Astrocyte (in vitro differentiated cells and primary cell): ENCODE results near the gene PCDH12. TPM values are rescaled to one million over a fixed set of nuclear protein-coding genes. Genes with fewer than 3 reads are reported as not detected.
A peak's percentile ranks its signal among the peaks of the same experiment; 100 is the strongest.

Source experiments
- DNase-seq: peaks from one replicate; pipeline ENCODE4 v3.0.0-alpha.2; 2010; ENCODE audit warnings: low read depth
- FAIRE-seq: peaks from 2 replicates; lab custom pipeline; 2011; peaks lifted over from hg19 to GRCh38; lab: Jason Lieb, UNC
- H2AFZ ChIP-seq: 2 replicates; pipeline ENCODE4 v1.6.0; 2012; ENCODE audit warnings: low read depth, low read length, inconsistent platforms
- H3K27ac ChIP-seq: 2 replicates; pipeline ENCODE4 v1.5.1; 2011; ENCODE audit warnings: low read depth, low read length, inconsistent platforms
- H3K27me3 ChIP-seq: 2 replicates; pipeline ENCODE4 v1.6.0; 2011; ENCODE audit warnings: low read length, inconsistent platforms; ENCODE audit not compliant: insufficient read depth
- H3K36me3 ChIP-seq: 2 replicates; pipeline ENCODE4 v1.5.1; 2011; ENCODE audit warnings: low read length, inconsistent platforms; ENCODE audit not compliant: insufficient read depth
- H3K4me1 ChIP-seq: 2 replicates; pipeline ENCODE4 v1.5.1; 2011; ENCODE audit warnings: low read length, inconsistent platforms; ENCODE audit not compliant: insufficient read depth
- H3K4me2 ChIP-seq: 2 replicates; pipeline ENCODE4 v1.6.0; 2012; ENCODE audit warnings: low read length, inconsistent platforms
- H3K4me3 ChIP-seq: 2 replicates; pipeline ENCODE4 v1.5.1; 2011; ENCODE audit warnings: low read depth, mild to moderate bottlenecking, low read length, inconsistent platforms; ENCODE audit not compliant: insufficient read depth
- H3K79me2 ChIP-seq: 2 replicates; pipeline ENCODE4 v1.6.0; 2012; ENCODE audit warnings: mild to moderate bottlenecking, low read length, inconsistent platforms; ENCODE audit not compliant: insufficient read depth
- H3K9ac ChIP-seq: 2 replicates; pipeline ENCODE4 v1.6.0; 2012; ENCODE audit warnings: mild to moderate bottlenecking, low read length, inconsistent platforms
- H3K9me3 ChIP-seq: 2 replicates; pipeline ENCODE4 v1.5.1; 2012; ENCODE audit warnings: low read depth, mild to moderate bottlenecking, low read length, inconsistent platforms; ENCODE audit not compliant: insufficient read depth
- H4K20me1 ChIP-seq: 2 replicates; pipeline ENCODE4 v1.6.0; 2012; ENCODE audit warnings: low read length, inconsistent platforms; ENCODE audit not compliant: insufficient read depth
- H3K27ac Mint-ChIP-seq: one replicate; pipeline ENCODE4 v1.8.0; 2021; ENCODE audit warnings: mild to moderate bottlenecking, mixed read lengths; ENCODE audit not compliant: unreplicated experiment
- H3K27me3 Mint-ChIP-seq: one replicate; pipeline ENCODE4 v1.8.0; 2021; ENCODE audit warnings: low read depth, mixed read lengths; ENCODE audit not compliant: unreplicated experiment
- H3K36me3 Mint-ChIP-seq: one replicate; pipeline ENCODE4 v1.8.0; 2021; ENCODE audit warnings: low read depth, mixed read lengths; ENCODE audit not compliant: unreplicated experiment
- H3K4me1 Mint-ChIP-seq: one replicate; pipeline ENCODE4 v1.8.0; 2021; ENCODE audit warnings: low read depth, mixed read lengths; ENCODE audit not compliant: unreplicated experiment
- H3K4me3 Mint-ChIP-seq: one replicate; pipeline ENCODE4 v1.8.0; 2021; ENCODE audit warnings: mild to moderate bottlenecking, moderate library complexity, mixed read lengths; ENCODE audit not compliant: unreplicated experiment
- H3K9me3 Mint-ChIP-seq: one replicate; pipeline ENCODE4 v1.8.0; 2021; ENCODE audit warnings: mild to moderate bottlenecking, mixed read lengths; ENCODE audit not compliant: unreplicated experiment
- EZH2 ChIP-seq: IDR thresholded peaks from 2 replicates; pipeline ENCODE4 v1.6.1; 2012; ENCODE audit warnings: mild to moderate bottlenecking, low read length, inconsistent platforms; ENCODE audit not compliant: insufficient read depth
- total RNA-seq: library from RNA; stranded (reverse); gene quantifications from 2 replicates; pipeline ENCODE4 v1.2.1, GENCODE V29; 2021
- TF ChIP-seq, protein P1 (sequence below): IDR thresholded peaks from 2 replicates; pipeline ENCODE4 v1.5.1; 2011; ENCODE audit warnings: low read depth, mild to moderate bottlenecking, inconsistent platforms, low read length, moderate library complexity; ENCODE audit not compliant: insufficient read depth

The PCDH12 gene
- total RNA-seq, 1 donor from 2014 or later, result 0.02 TPM

DNA sequence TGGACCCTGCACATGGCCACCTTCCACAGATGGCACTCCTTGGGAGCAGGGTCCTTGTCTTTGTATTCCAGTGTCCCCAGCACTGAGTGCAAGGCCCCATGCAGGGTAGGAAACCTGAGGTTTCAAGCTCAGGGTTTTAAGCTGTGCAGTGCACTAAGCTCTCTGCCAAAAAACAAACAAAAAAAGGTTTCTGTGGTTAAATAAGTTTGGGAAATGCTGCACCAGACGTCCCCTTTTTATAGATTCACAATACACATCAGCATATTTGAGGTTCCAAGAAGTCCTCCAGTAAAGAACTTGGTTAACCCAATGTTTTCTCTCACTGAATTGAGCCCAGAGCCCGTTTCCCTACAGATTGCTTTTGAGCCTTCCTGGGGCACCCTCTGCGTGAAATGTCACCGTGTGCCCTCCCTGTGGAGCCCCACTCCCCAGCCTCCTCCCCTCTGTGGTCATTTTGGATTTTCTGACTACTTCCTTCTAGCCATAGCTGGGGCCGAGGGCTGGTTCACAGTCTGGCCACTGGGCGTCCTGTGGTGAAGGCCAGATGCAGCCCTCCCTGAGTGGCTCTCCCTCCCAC is 17.2 kb downstream of the PCDH12 start:
- Mint-ChIP-seq H3K9me3 (peaks cover 2% of the 10 kb centered on the region), H3K4me1 (peaks cover 13% of the 10 kb centered on the region), H3K36me3 (peaks cover 16% of the 10 kb centered on the region), H3K27me3 (no peaks in the 10 kb centered on the region), H3K4me3 (no peak overlapping the region), H3K27ac (no peak overlapping the region)
- Histone ChIP-seq H3K36me3 (peaks cover 16% of the 10 kb centered on the region), H3K27me3 (peaks cover 8% of the 10 kb centered on the region), H3K4me2 (no peak overlapping the region), H3K27ac (no peak overlapping the region), H3K9me3 (no peaks in the 10 kb centered on the region), H2AFZ (no peak overlapping the region), H3K4me3 (no peak overlapping the region), H3K4me1 (peaks cover 6% of the 10 kb centered on the region), H3K79me2 (no peaks in the 10 kb centered on the region), H3K9ac (no peak overlapping the region), H4K20me1 (peaks cover 2% of the 10 kb centered on the region)
- TF ChIP-seq, protein P1, sequence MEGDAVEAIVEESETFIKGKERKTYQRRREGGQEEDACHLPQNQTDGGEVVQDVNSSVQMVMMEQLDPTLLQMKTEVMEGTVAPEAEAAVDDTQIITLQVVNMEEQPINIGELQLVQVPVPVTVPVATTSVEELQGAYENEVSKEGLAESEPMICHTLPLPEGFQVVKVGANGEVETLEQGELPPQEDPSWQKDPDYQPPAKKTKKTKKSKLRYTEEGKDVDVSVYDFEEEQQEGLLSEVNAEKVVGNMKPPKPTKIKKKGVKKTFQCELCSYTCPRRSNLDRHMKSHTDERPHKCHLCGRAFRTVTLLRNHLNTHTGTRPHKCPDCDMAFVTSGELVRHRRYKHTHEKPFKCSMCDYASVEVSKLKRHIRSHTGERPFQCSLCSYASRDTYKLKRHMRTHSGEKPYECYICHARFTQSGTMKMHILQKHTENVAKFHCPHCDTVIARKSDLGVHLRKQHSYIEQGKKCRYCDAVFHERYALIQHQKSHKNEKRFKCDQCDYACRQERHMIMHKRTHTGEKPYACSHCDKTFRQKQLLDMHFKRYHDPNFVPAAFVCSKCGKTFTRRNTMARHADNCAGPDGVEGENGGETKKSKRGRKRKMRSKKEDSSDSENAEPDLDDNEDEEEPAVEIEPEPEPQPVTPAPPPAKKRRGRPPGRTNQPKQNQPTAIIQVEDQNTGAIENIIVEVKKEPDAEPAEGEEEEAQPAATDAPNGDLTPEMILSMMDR, result no peak
- no peak for TF ChIP-seq EZH2
- DNase-seq (peak; percentile 64), FAIRE-seq (no peak)

DNA sequence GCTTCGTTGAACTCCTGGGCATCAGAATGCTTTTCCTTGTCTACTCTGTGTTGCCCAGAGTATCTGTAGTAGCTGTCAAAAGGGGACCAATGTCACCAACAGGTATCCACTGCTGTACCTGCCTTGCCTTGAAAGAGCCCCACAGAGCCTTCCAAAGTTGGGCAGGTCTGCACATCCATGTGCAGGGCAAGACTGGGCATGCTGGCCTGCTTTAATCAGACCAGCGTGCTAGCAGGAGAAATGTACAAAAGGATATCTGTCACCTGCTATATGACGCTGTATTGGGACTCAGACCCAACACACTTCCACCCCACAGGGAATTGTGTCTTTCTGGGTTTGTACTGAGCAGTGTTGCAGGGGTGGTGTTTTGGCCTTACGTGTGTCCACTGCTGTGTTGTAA is 22.5 kb downstream of the PCDH12 start:
- Histone ChIP-seq H3K4me2 (no peak overlapping the region), H3K4me1 (no peaks in the 10 kb centered on the region), H4K20me1 (peaks cover 6% of the 10 kb centered on the region), H3K27me3 (no peaks in the 10 kb centered on the region), H2AFZ (no peak overlapping the region), H3K79me2 (no peaks in the 10 kb centered on the region), H3K9ac (no peak overlapping the region), H3K4me3 (no peak overlapping the region), H3K27ac (no peak overlapping the region), H3K36me3 (peaks cover 49% of the 10 kb centered on the region), H3K9me3 (no peaks in the 10 kb centered on the region)
- DNase-seq (no peak), FAIRE-seq (no peak)
- no peaks in the 10 kb centered on the region for H3K27me3 Mint-ChIP-seq
- H3K27ac Mint-ChIP-seq, result no peak overlapping the region
- peaks cover 19% of the 10 kb centered on the region for H3K36me3 Mint-ChIP-seq
- H3K4me3 Mint-ChIP-seq, result no peak overlapping the region
- peaks cover 2% of the 10 kb centered on the region for H3K9me3 Mint-ChIP-seq
- no peak for TF ChIP-seq EZH2
- TF ChIP-seq, protein P1, result no peak
- no peaks in the 10 kb centered on the region for H3K4me1 Mint-ChIP-seq

DNA sequence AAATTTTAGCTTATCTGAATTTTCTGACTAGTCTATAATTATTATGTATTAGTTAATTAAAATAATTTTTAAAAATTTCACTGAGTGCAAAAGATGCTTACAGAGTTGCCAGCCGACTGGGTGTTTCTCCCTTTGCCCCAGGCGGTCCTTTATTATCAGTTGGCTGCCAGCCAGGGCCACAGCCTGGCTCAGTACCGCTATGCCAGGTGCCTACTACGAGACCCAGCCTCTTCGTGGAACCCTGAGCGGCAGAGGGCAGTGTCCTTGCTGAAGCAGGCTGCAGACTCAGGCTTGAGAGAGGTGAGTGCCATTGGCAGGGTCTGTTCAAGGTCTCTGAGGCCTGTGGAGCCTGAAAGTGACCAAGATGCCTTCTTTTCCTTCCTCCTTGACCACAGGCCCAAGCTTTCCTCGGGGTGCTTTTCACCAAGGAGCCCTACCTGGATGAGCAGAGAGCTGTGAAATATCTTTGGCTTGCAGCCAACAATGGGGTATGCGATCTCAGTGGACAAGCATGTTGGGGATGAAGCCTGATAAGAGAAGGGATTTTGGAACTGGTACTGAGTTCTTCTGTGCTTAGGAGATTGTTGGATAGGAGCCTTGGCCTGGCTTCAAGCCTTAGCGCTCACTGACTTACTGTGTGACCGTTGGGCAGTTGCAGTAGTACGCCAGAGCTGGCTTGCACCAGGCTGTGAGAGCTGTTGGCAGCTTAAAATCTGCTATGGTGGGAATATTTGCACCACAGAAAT is 23.7 kb downstream of the PCDH12 start:
- peaks cover 19% of the 10 kb centered on the region for H3K36me3 Mint-ChIP-seq
- no peak overlapping the region for H3K9ac ChIP-seq
- H2AFZ ChIP-seq, result no peak overlapping the region
- H3K4me1 ChIP-seq, result no peaks in the 10 kb centered on the region
- no peak for FAIRE-seq
- no peak overlapping the region for H3K4me2 ChIP-seq
- DNase-seq, result peak; percentile 56
- TF ChIP-seq EZH2, result no peak
- TF ChIP-seq, protein P1, result no peak
- no peaks in the 10 kb centered on the region for H3K9me3 Mint-ChIP-seq
- no peak overlapping the region for H3K4me3 Mint-ChIP-seq
- H3K27me3 Mint-ChIP-seq, result no peaks in the 10 kb centered on the region
- H3K4me3 ChIP-seq, result no peak overlapping the region
- no peak overlapping the region for H3K27ac Mint-ChIP-seq
- no peaks in the 10 kb centered on the region for H3K4me1 Mint-ChIP-seq
- no peaks in the 10 kb centered on the region for H3K27me3 ChIP-seq
- H3K79me2 ChIP-seq, result no peaks in the 10 kb centered on the region
- H3K36me3 ChIP-seq, result peaks cover 54% of the 10 kb centered on the region
- no peaks in the 10 kb centered on the region for H3K9me3 ChIP-seq
- H4K20me1 ChIP-seq, result peaks cover 15% of the 10 kb centered on the region
- no peak overlapping the region for H3K27ac ChIP-seq
